ENCODE measurements around the gene BNC2.

Gene BNC2

DNA sequence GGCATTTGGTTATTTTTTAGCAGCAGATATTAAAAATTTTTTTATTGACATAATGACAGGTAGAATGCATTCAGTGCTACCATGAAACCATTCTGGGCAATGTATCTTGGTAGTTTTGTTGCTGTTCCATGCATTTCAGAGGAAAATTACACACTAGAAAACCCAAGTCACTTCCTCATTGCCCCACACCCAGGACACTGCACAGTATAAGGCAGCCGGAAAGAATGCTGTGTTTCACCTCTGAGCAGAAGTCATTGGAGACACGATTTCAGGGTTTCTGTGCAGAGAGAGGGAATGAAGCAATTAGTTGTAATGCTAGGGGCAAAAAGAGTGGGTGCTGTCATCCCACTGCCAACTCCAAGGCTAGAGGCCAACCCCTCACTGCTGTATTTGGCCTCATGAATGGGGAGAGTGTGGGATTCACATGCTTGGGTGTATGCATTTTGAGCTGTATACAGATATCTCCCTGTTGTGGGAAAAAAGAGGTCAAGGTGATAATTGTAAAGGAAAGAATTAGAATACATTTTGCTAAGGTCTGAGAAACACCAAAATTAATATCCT lies 290.5 kb downstream of the BNC2 start:
- H3K9me3 Mint-ChIP-seq = no peaks in the 10 kb centered on the region
- H3K4me3 Mint-ChIP-seq = no peak overlapping the region
- H3K27ac Mint-ChIP-seq = no peak overlapping the region
- H3K4me1 Mint-ChIP-seq = no peaks in the 10 kb centered on the region
- ATAC-seq = no peak
- no peaks in the 10 kb centered on the region for H3K27me3 Mint-ChIP-seq
- no peak for DNase-seq

DNA sequence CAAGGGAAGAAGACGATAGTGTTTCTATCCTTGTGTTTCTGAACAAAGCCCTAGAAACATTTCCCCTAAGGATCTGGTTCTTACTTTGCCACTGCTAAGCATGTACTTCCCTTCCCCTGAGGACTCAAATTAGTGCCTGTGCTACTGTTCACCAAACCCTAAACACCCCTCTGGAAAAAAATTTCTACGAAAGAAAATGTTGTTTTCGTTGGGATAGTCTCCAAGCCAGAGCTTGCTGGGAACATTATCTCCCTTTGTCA lies 294.6 kb downstream of the BNC2 start:
- Mint-ChIP-seq H3K27ac (no peak overlapping the region), H3K4me3 (no peak overlapping the region), H3K27me3 (peaks cover 5% of the 10 kb centered on the region), H3K4me1 (no peaks in the 10 kb centered on the region), H3K9me3 (no peaks in the 10 kb centered on the region)
- DNase-seq = no peak
- no peak for ATAC-seq

DNA sequence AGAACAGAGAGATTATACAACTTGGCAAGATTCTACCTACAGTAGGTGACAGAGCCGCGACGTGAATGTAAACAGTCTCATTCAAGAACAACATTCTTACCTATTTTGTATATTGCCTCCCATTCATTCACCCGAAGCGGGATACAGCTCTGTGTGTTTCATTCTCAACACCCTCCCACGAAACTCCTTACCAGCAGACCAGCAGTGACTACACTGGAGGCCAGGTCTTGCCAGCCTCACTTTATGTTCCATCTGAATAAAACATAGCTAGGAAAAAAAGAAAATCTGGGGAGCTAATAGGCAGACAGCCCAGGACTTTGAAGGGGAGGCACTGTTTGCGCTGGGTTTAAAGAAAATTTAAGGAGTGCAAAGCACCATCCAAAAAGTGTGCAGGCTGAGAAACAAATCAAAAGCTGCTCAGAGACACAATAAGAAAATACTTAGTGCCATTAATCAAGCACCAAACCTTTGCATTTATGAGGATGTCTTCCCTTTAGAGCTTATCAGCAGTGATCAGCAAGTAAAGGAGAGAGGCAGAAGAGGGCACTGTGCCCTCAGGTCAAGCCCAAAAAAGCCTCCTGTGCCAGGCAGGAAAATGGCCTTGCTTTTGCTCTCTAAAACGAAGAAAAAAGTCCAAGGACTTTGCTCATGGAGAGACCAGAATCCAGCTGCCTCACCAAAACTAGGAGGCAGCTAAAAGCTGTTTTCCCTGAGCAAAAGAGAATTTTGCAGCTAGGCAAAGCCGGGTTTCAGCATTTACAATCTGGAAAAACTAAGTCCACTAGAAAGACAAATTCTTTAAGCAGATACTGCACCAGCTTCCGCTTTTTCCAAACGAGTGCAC lies 295.1 kb downstream of the BNC2 start:
- ATAC-seq (no peak), DNase-seq (no peak)
- H3K27ac Mint-ChIP-seq = no peak overlapping the region
- H3K9me3 Mint-ChIP-seq = no peaks in the 10 kb centered on the region
- no peaks in the 10 kb centered on the region for H3K4me1 Mint-ChIP-seq
- peaks cover 5% of the 10 kb centered on the region for H3K27me3 Mint-ChIP-seq
- H3K4me3 Mint-ChIP-seq = no peak overlapping the region

DNA sequence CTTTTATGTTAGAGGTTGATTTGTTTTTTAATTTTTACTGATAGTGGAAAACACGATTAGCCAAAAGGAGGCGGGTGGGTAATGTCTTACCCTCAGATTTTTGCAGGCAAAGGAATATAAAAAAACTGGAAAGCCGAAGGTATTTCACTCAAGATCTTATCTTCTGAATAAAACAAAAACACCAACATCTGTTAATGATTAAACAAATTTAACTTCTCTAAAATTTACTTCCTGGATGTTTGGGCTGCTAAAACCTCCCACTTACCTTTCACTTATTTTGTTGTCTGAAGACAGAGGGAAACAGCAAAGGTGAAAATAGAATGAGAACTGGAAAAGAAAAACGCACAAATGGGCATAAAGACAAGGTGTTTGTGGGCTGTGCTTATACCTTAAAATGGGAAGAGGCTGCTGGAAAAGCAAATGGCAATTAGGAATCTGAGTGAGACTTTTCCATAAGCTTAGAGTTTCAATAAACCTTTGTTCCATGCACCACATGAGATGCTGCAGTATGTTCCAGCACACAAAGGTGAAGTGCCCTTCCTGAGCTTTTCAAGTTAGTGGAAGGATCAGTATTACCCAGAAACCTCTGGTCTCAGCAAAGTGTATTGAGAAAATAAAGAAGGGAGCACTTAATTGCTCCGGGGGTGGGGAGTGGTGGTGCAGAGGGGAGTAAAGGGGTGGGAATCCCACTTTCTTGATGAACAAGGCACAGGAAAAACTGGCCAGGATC lies 298.3 kb downstream of the BNC2 start:
- DNase-seq (no peak), ATAC-seq (no peak)
- Mint-ChIP-seq H3K27ac (no peak overlapping the region), H3K4me1 (no peaks in the 10 kb centered on the region), H3K9me3 (no peaks in the 10 kb centered on the region), H3K4me3 (no peak overlapping the region), H3K27me3 (peaks cover 5% of the 10 kb centered on the region)

DNA sequence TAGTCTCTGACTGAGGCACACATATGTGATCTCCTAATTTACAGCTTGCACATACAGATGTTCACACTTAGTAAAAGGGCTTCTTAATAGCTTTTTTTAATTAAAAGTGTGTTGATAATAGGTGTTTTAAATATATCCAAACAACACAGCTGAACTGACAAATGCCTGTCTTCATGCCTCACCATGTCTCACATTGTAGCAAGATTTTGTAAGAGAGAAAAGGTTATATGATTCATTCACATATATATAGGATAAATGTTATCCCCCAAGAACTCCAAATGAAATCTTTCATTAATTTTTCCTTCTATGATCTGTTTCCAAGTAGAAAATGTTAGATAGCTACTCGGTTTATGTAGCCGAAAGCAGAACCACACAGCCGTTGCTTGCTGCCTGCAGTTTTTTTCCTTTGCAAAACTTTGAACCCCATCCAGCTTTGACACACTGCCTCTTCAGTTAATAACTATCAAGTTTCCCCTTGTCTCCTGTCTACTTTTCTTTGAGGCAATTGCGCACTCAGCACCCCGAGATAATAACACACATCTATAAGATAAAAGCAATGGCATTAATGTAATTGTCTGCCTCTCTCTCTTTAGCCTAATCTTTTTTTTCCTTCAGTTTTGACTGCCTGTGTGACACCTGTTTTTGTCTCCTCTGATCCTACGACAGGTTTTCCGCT lies 299.2 kb downstream of the BNC2 start:
- ATAC-seq = no peak
- Mint-ChIP-seq H3K4me3 (no peak overlapping the region), H3K27me3 (peaks cover 5% of the 10 kb centered on the region), H3K4me1 (no peaks in the 10 kb centered on the region), H3K27ac (no peak overlapping the region), H3K9me3 (no peaks in the 10 kb centered on the region)
- DNase-seq = no peak

DNA sequence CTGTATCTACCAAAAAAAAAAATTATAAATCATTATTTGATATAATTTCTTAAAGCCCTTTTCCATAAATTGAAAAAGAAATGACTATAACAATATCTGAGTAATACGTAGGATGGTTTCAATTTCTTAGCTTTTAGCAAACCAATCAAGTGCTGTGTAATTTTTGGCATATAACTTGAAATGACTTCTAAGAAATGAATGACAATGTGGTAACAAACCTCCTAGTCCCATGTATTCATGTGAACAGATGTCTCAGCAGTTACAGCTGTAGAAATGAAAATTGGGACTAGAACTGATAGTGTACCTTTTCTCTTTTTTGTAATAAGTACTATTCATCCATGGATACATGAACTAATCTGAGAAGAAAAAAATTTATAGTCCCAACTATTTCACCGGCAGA lies 307.0 kb downstream of the BNC2 start:
- Mint-ChIP-seq H3K27me3 (no peaks in the 10 kb centered on the region), H3K27ac (no peak overlapping the region), H3K9me3 (no peaks in the 10 kb centered on the region), H3K4me1 (no peaks in the 10 kb centered on the region), H3K4me3 (no peak overlapping the region)
- ATAC-seq (no peak), DNase-seq (no peak)

DNA sequence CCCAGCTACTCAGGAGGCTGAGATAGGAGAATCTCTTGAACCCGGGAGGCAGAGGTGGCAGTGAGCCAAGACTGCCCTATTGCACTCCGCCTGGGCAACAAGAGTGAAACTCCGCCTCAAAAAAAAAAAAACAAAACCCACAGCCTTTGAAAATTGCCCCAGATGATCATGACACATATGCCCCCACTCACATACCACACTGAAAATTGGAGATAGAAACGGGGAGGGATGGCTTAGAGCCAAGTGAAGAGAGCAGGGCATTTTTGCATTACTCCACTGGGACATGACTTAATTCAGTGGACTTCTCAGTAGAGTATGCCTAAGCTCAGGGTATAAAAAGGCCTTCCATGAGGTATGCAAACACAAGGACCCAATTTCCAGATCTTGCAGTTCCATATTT lies 309.3 kb downstream of the BNC2 start:
- no peak overlapping the region for H3K27ac Mint-ChIP-seq
- no peaks in the 10 kb centered on the region for H3K4me1 Mint-ChIP-seq
- no peak for DNase-seq
- no peak for ATAC-seq
- no peaks in the 10 kb centered on the region for H3K27me3 Mint-ChIP-seq
- H3K4me3 Mint-ChIP-seq = no peak overlapping the region
- no peaks in the 10 kb centered on the region for H3K9me3 Mint-ChIP-seq

DNA sequence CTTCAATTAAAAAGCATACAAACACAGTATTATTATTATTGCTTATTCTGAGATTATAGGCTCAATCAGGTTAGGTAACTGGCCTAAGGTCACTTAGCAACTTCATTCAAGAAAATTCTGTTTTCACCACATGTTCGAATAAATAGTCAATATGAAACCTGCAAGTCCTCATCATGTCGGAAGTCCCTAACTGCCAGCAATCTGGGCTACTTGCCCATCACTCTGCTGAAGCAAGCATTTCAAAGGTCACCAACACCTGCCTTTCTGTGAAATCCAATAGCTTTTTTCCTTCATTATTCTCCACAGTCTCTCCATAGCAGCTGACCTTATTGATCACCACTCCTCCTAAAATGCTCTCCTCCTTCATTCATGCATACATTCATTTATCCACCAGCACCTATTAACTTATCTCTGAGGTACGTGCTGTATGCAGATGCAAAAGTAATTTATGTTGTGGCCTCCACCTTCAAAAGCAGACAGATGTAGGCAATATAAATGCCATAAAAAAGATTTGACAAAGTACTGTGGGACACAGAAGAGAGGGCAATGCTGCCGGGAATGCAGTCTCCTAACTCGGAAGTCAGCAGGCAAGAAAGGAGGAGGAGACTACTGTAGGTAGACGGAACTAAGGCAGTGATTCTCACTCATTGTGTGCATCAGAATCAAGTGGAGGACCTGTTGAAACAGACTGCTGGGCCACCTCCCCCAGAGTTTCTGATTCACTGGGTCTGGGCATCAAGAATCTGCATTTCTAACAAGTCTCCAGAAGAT lies 310.9 kb downstream of the BNC2 start:
- Mint-ChIP-seq H3K4me1 (no peaks in the 10 kb centered on the region), H3K4me3 (no peak overlapping the region), H3K27me3 (no peaks in the 10 kb centered on the region), H3K27ac (no peak overlapping the region), H3K9me3 (no peaks in the 10 kb centered on the region)
- DNase-seq = no peak
- ATAC-seq = no peak

DNA sequence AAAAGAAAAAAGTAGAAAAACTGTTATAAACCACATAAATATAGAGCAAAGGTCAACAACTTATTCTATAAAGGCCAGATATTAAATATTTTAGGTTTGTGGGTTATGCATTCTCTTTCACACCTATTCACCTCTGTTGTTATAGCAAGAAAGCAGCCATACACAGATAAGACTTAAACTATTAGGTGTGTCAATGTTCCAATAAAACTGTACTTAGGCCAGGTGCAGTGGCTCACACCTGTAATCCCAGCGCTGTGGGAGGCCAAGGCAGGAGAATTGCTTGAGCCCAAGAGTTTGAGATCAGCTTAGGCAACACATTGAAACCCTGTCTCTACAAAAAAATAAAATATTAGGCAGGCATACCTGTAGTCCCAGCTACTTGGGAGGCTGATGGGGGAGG lies 314.7 kb downstream of the BNC2 start:
- Mint-ChIP-seq H3K9me3 (no peaks in the 10 kb centered on the region), H3K27ac (no peak overlapping the region), H3K4me1 (no peaks in the 10 kb centered on the region), H3K4me3 (no peak overlapping the region), H3K27me3 (no peaks in the 10 kb centered on the region)
- no peak for ATAC-seq
- no peak for DNase-seq

DNA sequence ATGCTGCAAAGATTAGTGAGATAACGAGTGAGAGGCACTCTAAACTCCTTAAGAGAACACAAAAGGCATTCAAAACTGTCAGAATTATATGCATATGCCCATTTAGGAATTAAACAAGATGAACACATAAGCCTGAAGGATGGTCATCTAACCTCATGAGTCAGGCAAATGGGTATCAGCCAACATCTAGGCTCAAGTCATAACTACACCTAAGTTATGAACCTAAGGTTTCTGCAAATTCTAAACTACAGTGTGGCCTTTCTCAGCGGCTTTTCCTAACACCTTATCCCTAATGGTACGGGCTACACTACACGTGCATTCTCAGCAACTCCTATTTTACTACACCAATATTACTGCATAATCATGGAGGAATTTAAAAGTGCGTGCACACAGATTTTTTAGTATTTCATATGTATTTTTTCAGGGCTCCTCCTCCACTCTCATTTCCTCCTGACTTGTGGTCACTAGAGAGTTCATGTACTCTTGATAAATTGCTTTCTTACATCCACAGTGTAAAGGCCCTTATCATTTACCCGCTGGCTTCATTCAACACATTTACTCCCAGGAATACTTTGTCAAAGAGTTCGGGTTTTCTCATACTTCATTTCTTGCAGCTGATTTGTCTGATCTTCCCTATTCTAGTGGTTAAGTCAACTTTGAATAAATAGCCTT lies 316.5 kb downstream of the BNC2 start:
- no peaks in the 10 kb centered on the region for H3K9me3 Mint-ChIP-seq
- DNase-seq = no peak
- H3K27ac Mint-ChIP-seq = no peak overlapping the region
- no peaks in the 10 kb centered on the region for H3K4me1 Mint-ChIP-seq
- no peaks in the 10 kb centered on the region for H3K27me3 Mint-ChIP-seq
- no peak for ATAC-seq
- H3K4me3 Mint-ChIP-seq = no peak overlapping the region

DNA sequence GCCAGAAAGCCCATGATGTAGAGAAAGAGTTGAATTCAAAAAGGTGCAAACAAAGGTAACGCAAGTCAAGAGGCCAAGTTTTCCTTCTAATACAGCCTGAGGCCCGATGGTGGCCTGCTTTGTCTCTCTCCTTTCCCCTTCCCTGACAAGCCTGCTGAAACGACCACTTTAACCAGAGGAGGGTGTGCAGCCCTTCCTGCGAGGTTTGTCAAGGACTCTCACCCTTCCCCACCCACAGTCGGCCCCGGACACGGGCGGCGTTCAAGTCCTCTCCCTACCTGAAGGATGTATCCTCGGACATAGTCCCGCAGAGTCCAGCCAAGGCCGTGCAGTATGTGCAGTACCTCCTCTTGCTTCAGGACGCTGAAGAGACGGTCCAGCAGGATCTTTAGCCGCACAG lies 318.2 kb downstream of the BNC2 start:
- Mint-ChIP-seq H3K27ac (no peak overlapping the region), H3K27me3 (no peaks in the 10 kb centered on the region), H3K4me3 (no peak overlapping the region), H3K9me3 (no peaks in the 10 kb centered on the region), H3K4me1 (no peaks in the 10 kb centered on the region)
- no peak for ATAC-seq
- no peak for DNase-seq

DNA sequence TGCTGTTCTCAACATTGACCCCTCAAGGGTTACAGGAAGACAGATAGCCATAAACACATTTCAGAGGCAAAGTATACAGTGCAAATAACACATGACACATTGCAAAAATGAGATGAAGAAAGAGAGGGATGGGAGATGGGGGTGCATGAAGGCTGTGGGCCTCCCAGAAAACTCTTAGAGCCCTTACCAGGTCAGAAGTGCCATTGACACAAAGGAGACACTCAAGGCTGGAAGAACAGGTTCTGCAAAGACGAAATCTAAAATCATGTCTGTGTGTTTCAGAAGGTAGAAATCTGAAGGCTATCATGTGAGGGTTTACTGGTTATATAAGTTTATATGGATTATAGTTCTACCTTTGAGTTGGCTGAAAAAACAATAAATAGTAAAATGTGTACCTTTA lies 318.8 kb downstream of the BNC2 start:
- H3K4me3 Mint-ChIP-seq = no peak overlapping the region
- ATAC-seq = no peak
- H3K4me1 Mint-ChIP-seq = no peaks in the 10 kb centered on the region
- H3K27ac Mint-ChIP-seq = no peak overlapping the region
- no peaks in the 10 kb centered on the region for H3K9me3 Mint-ChIP-seq
- no peak for DNase-seq
- H3K27me3 Mint-ChIP-seq = no peaks in the 10 kb centered on the region

DNA sequence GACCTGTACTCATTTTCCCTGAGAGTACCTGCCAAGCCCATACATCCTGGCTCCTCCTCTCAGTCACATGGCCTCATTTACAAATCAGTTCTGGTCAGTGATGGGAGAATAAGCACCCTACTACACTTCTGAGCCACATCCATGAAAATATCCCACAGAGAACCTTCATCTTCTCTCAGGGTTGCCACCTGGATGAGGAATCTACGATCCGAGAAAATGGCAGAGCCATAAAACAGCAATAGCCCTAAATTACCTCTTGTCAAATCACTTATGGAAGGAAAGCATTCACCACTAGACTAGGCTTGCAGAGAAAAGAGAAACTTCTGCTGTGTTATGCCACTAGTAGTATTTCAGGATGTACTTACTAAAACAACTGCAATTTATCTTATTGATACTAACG lies 324.8 kb downstream of the BNC2 start:
- no peak for DNase-seq
- ATAC-seq = no peak
- no peak overlapping the region for H3K27ac Mint-ChIP-seq
- H3K4me1 Mint-ChIP-seq = no peaks in the 10 kb centered on the region
- H3K4me3 Mint-ChIP-seq = no peak overlapping the region
- H3K27me3 Mint-ChIP-seq = no peaks in the 10 kb centered on the region
- H3K9me3 Mint-ChIP-seq = no peaks in the 10 kb centered on the region

DNA sequence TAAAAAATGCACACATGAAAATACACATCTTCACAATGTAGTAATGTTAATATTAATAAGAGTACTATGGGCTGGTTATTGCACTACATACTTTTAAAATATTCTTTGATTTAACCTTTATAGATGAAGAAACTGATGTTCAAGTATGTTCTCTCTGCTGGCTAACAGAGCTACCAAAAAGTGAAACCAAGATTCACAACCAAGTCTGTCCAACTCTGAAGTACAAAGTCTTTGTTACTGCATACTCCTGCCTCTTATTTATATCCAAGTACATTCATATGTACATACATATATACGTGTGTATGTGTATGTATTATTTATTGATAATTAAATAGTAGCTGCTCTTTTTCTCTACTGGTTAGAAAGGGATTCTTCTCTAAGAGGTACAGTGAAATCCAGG lies 325.6 kb downstream of the BNC2 start:
- DNase-seq = no peak
- H3K4me3 Mint-ChIP-seq = no peak overlapping the region
- H3K9me3 Mint-ChIP-seq = no peaks in the 10 kb centered on the region
- no peak for ATAC-seq
- H3K4me1 Mint-ChIP-seq = no peaks in the 10 kb centered on the region
- H3K27ac Mint-ChIP-seq = no peak overlapping the region
- no peaks in the 10 kb centered on the region for H3K27me3 Mint-ChIP-seq

DNA sequence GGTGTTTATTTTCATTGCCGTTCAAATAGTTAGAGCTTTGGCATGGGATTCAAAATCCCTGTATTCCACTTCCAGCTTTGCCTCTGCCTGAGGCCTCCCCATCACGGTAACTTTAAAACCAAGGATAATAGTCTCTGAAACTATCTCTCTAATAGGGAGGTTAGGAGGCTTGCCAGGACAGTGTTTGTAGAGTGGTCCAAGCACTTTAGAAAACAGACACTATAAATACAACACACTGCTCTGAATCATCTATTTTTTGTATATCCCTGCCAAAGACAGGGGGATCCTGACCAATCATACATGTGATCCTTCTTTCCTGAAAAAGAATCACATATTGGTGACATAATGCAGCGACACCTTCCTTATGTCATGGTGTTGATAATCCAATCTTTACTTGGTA lies 326.8 kb downstream of the BNC2 start:
- Mint-ChIP-seq H3K4me3 (no peak overlapping the region), H3K27me3 (no peaks in the 10 kb centered on the region), H3K27ac (no peak overlapping the region), H3K9me3 (no peaks in the 10 kb centered on the region), H3K4me1 (no peaks in the 10 kb centered on the region)
- no peak for ATAC-seq
- DNase-seq = no peak
